ENCODE measurements around the gene MFSD6. TPM values are rescaled to one million over a fixed set of nuclear protein-coding genes. Genes with fewer than 3 reads are reported as not detected.

Gene MFSD6
- polyA plus RNA-seq, 1 donor from 2014 or later, result 11.8 TPM

GRCh38 chr2:190547886-190548285 is 139.7 kb downstream of the MFSD6 start:
- H3K9ac ChIP-seq (ENCODE audit: low read length), result no peak overlapping the region
- H3K36me3 ChIP-seq (ENCODE audit: insufficient read depth, low read length), result no peaks in the 10 kb centered on the region
- no peak overlapping the region for H3K4me2 ChIP-seq (ENCODE audit: low read length)
- H3K79me2 ChIP-seq (replicated peaks; ENCODE audit: insufficient read depth, low read length), result no peaks in the 10 kb centered on the region
- H3K9me3 ChIP-seq (ENCODE audit: low read length), result no peaks in the 10 kb centered on the region
- H3K4me3 ChIP-seq (ENCODE audit: low read length), result no peak overlapping the region
- H3F3A ChIP-seq (ENCODE audit: insufficient read depth, low read length, poor library complexity, severe bottlenecking), result no peaks in the 10 kb centered on the region
- no peak overlapping the region for H3K27ac ChIP-seq (ENCODE audit: low read length)
- H4K20me1 ChIP-seq (ENCODE audit: insufficient read depth), result no peaks in the 10 kb centered on the region
- no peak overlapping the region for H2AFZ ChIP-seq (ENCODE audit: low read depth, low read length)
- H3K9me2 ChIP-seq (ENCODE audit: insufficient read depth, low read length), result no peaks in the 10 kb centered on the region
- TF ChIP-seq EZH2 (IDR thresholded peaks at IDR 0.05; ENCODE audit: borderline replicate concordance, insufficient read depth, low read length, poor library complexity, severe bottlenecking), result no peak
- TF ChIP-seq MXI1 (conservative IDR thresholded peaks at IDR 0.05; ENCODE audit: poor library complexity, severe bottlenecking), result no peak
- no peak for TF ChIP-seq CTCF (IDR thresholded peaks at IDR 0.05; ENCODE audit: poor library complexity, severe bottlenecking)
- no peak for TF ChIP-seq EP300 (conservative IDR thresholded peaks at IDR 0.05; ENCODE audit: poor library complexity, severe bottlenecking)
- TF ChIP-seq POLR2AphosphoS5 (IDR thresholded peaks at IDR 0.05), result no peak
- TF ChIP-seq RAD21 (conservative IDR thresholded peaks at IDR 0.05), result no peak
- no peak for TF ChIP-seq SMC3 (conservative IDR thresholded peaks at IDR 0.05; ENCODE audit: poor library complexity)
- TF ChIP-seq REST (IDR thresholded peaks at IDR 0.05; ENCODE audit: borderline replicate concordance), result no peak
- no peak for TF ChIP-seq TAF1 (IDR thresholded peaks at IDR 0.05; ENCODE audit: low read depth)
- H3K27me3 ChIP-seq (ENCODE audit: insufficient read depth, low read depth, low read length), result no peaks in the 10 kb centered on the region

GRCh38 chr2:190550137-190550536 is 142.0 kb downstream of the MFSD6 start:
- H3K9me2 ChIP-seq (ENCODE audit: insufficient read depth, low read length), result no peaks in the 10 kb centered on the region
- H3F3A ChIP-seq (ENCODE audit: insufficient read depth, low read length, poor library complexity, severe bottlenecking), result no peaks in the 10 kb centered on the region
- no peak for TF ChIP-seq TAF1 (IDR thresholded peaks at IDR 0.05; ENCODE audit: low read depth)
- TF ChIP-seq REST (IDR thresholded peaks at IDR 0.05; ENCODE audit: borderline replicate concordance), result no peak
- no peak for TF ChIP-seq EP300 (conservative IDR thresholded peaks at IDR 0.05; ENCODE audit: poor library complexity, severe bottlenecking)
- no peak for TF ChIP-seq EZH2 (IDR thresholded peaks at IDR 0.05; ENCODE audit: borderline replicate concordance, insufficient read depth, low read length, poor library complexity, severe bottlenecking)
- no peak for TF ChIP-seq SMC3 (conservative IDR thresholded peaks at IDR 0.05; ENCODE audit: poor library complexity)
- TF ChIP-seq MXI1 (conservative IDR thresholded peaks at IDR 0.05; ENCODE audit: poor library complexity, severe bottlenecking), result no peak
- no peak for TF ChIP-seq CTCF (IDR thresholded peaks at IDR 0.05; ENCODE audit: poor library complexity, severe bottlenecking)
- TF ChIP-seq POLR2AphosphoS5 (IDR thresholded peaks at IDR 0.05), result no peak
- TF ChIP-seq RAD21 (conservative IDR thresholded peaks at IDR 0.05), result no peak

More at GRCh38 chr2:190550137-190550536, 142.0 kb downstream of the MFSD6 start:
- Histone ChIP-seq H3K36me3 (ENCODE audit: insufficient read depth, low read length) (no peaks in the 10 kb centered on the region), H3K27me3 (ENCODE audit: insufficient read depth, low read depth, low read length) (no peaks in the 10 kb centered on the region), H3K4me2 (ENCODE audit: low read length) (no peak overlapping the region), H4K20me1 (ENCODE audit: insufficient read depth) (no peaks in the 10 kb centered on the region), H3K4me3 (ENCODE audit: low read length) (no peak overlapping the region), H3K27ac (ENCODE audit: low read length) (no peak overlapping the region), H3K9ac (ENCODE audit: low read length) (no peak overlapping the region), H3K9me3 (ENCODE audit: low read length) (no peaks in the 10 kb centered on the region), H3K79me2 (replicated peaks; ENCODE audit: insufficient read depth, low read length) (no peaks in the 10 kb centered on the region), H2AFZ (ENCODE audit: low read depth, low read length) (no peak overlapping the region)

Measured in neural cell (in vitro differentiated cells).